OCI-LY3 (cell line): Measurements from ENCODE around the gene TOX3.

Source experiments
- H2AFZ ChIP-seq: fragments of 200-600, 300-600 bp; shearing (Covaris generic); 2 replicates; pipeline ENCODE4 v1.6.0; 2014; ENCODE audit warnings: antibody characterized with exemption, low read depth, low read length
- H3K27ac ChIP-seq: fragments of 200-600, 300-600 bp; sonication (generic); 2 replicates; pipeline ENCODE4 v1.5.1; 2014; ENCODE audit warnings: mild to moderate bottlenecking, low read length, moderate library complexity, mixed read lengths
- H3K27me3 ChIP-seq: fragments of 200-600, 300-600 bp; sonication (generic); 2 replicates; pipeline ENCODE4 v1.6.1; 2014; ENCODE audit warnings: low read depth, low read length, mixed read lengths
- H3K36me3 ChIP-seq: fragments of 200-600, 300-600 bp; sonication (generic); replicated peaks from 2 replicates; pipeline ENCODE3; 2014; ENCODE audit warnings: low read depth, low read length, mixed read lengths
- H3K4me1 ChIP-seq: fragments of 300-600, 200-600 bp; sonication (generic); 2 replicates; pipeline ENCODE4 v1.6.1; 2014; ENCODE audit warnings: low read length, mixed read lengths
- H3K4me2 ChIP-seq: fragments of 200-600, 300-600 bp; sonication (generic); 2 replicates; pipeline ENCODE4 v1.6.1; 2014; ENCODE audit warnings: low read length, mixed read lengths
- H3K4me3 ChIP-seq: fragments of 300-600, 200-600 bp; sonication (generic); 2 replicates; pipeline ENCODE4 v1.5.1; 2014; ENCODE audit warnings: antibody characterized with exemption, mild to moderate bottlenecking, low read length, moderate library complexity
- H3K79me2 ChIP-seq: fragments of 300-600, 200-600 bp; shearing (Covaris generic); 2 replicates; pipeline ENCODE4 v1.6.1; 2014; ENCODE audit warnings: mild to moderate bottlenecking, low read length, mixed read lengths
- H3K9ac ChIP-seq: fragments of 300-600, 200-600 bp; shearing (Covaris generic); 2 replicates; pipeline ENCODE4 v1.6.0; 2014; ENCODE audit warnings: mild to moderate bottlenecking, low read length, moderate library complexity
- H3K9me3 ChIP-seq: fragments of 200-600, 300-600 bp; shearing (Covaris generic); 2 replicates; pipeline ENCODE4 v1.6.1; 2014; ENCODE audit warnings: low read length, mixed read lengths; ENCODE audit not compliant: insufficient read depth
- H4K20me1 ChIP-seq: fragments of 200-600, 300-600 bp; sonication (generic); 2 replicates; pipeline ENCODE4 v1.6.1; 2016; ENCODE audit warnings: low read length, mixed read lengths; ENCODE audit not compliant: insufficient read depth
- EZH2phosphoT487 ChIP-seq: fragments of 200-600 bp; shearing (Covaris generic); IDR thresholded peaks from 2 replicates; pipeline ENCODE4 v1.6.1; 2018; ENCODE audit warnings: antibody characterized with exemption, mixed run types, low read depth
- TF ChIP-seq, protein P1 (sequence below): fragments of 200-600, 300-600 bp; sonication (generic); IDR thresholded peaks from 2 replicates; pipeline ENCODE4 v1.5.1; 2014; ENCODE audit warnings: antibody characterized with exemption, low read length, low read depth

Gene TOX3

GRCh38 chr16:52521570-52521969 lies 25.4 kb downstream of the TOX3 start:
- no peaks in the 10 kb centered on the region for H3K4me1 ChIP-seq
- no peak for TF ChIP-seq EZH2phosphoT487
- TF ChIP-seq, protein P1, sequence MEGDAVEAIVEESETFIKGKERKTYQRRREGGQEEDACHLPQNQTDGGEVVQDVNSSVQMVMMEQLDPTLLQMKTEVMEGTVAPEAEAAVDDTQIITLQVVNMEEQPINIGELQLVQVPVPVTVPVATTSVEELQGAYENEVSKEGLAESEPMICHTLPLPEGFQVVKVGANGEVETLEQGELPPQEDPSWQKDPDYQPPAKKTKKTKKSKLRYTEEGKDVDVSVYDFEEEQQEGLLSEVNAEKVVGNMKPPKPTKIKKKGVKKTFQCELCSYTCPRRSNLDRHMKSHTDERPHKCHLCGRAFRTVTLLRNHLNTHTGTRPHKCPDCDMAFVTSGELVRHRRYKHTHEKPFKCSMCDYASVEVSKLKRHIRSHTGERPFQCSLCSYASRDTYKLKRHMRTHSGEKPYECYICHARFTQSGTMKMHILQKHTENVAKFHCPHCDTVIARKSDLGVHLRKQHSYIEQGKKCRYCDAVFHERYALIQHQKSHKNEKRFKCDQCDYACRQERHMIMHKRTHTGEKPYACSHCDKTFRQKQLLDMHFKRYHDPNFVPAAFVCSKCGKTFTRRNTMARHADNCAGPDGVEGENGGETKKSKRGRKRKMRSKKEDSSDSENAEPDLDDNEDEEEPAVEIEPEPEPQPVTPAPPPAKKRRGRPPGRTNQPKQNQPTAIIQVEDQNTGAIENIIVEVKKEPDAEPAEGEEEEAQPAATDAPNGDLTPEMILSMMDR, result no peak
- no peak overlapping the region for H3K27ac ChIP-seq
- no peaks in the 10 kb centered on the region for H3K79me2 ChIP-seq
- no peak overlapping the region for H3K4me2 ChIP-seq
- H3K27me3 ChIP-seq, result no peaks in the 10 kb centered on the region
- no peak overlapping the region for H3K4me3 ChIP-seq
- no peaks in the 10 kb centered on the region for H3K36me3 ChIP-seq
- no peaks in the 10 kb centered on the region for H3K9me3 ChIP-seq
- H2AFZ ChIP-seq, result no peak overlapping the region
- no peak overlapping the region for H3K9ac ChIP-seq
- H4K20me1 ChIP-seq, result no peaks in the 10 kb centered on the region

- Histone ChIP-seq H3K36me3 (no peaks in the 10 kb centered on the region), H3K79me2 (no peaks in the 10 kb centered on the region), H3K27ac (no peak overlapping the region), H3K9ac (no peak overlapping the region), H3K9me3 (no peaks in the 10 kb centered on the region), H3K4me3 (no peak overlapping the region), H4K20me1 (no peaks in the 10 kb centered on the region), H3K27me3 (no peaks in the 10 kb centered on the region), H2AFZ (no peak overlapping the region), H3K4me2 (no peak overlapping the region), H3K4me1 (no peaks in the 10 kb centered on the region)
- TF ChIP-seq, protein P1, result no peak
- TF ChIP-seq EZH2phosphoT487, result no peak
These were observed 28.1 kb downstream of the TOX3 start for GRCh38 chr16:52518884-52519283.

- Histone ChIP-seq H3K4me2 (no peak overlapping the region), H2AFZ (no peak overlapping the region), H3K79me2 (no peaks in the 10 kb centered on the region), H3K27me3 (no peaks in the 10 kb centered on the region), H3K36me3 (no peaks in the 10 kb centered on the region), H3K27ac (no peak overlapping the region), H3K9ac (no peak overlapping the region), H3K4me1 (no peaks in the 10 kb centered on the region), H4K20me1 (no peaks in the 10 kb centered on the region), H3K4me3 (no peak overlapping the region), H3K9me3 (no peaks in the 10 kb centered on the region; the same call in 1 of the 2 replicates)
- no peak for TF ChIP-seq EZH2phosphoT487
- TF ChIP-seq, protein P1, result no peak
These were observed 31.8 kb downstream of the TOX3 start for GRCh38 chr16:52515068-52515671.

GRCh38 chr16:52512297-52512987 lies 34.5 kb downstream of the TOX3 start:
- H3K4me1 ChIP-seq, result no peaks in the 10 kb centered on the region

More at GRCh38 chr16:52512297-52512987, 34.5 kb downstream of the TOX3 start:
- Histone ChIP-seq H3K4me3 (no peak overlapping the region), H3K27ac (no peak overlapping the region), H2AFZ (no peak overlapping the region), H3K79me2 (no peaks in the 10 kb centered on the region), H3K36me3 (no peaks in the 10 kb centered on the region), H3K27me3 (no peaks in the 10 kb centered on the region), H3K9me3 (no peaks in the 10 kb centered on the region; the same call in 1 of the 2 replicates), H3K4me2 (no peak overlapping the region), H4K20me1 (no peaks in the 10 kb centered on the region), H3K9ac (no peak overlapping the region)
- TF ChIP-seq, protein P1, result no peak
- no peak for TF ChIP-seq EZH2phosphoT487
